ENCODE measurements around the gene RNF223. TPM values are rescaled to one million over a fixed set of nuclear protein-coding genes. Genes with fewer than 3 reads are reported as not detected.

Gene RNF223
- total RNA-seq, 5 donors from 2014 or later (not counting 1 experiment from before 2014, with no cell fraction given): not detected

- Mint-ChIP-seq H3K4me1 (peaks cover 0 to 8% (median 8%) of the 10 kb centered on the region in 3 donors), H3K4me3 (no peak overlapping the region), H3K27ac (no peak overlapping the region), H3K9me3 (no peaks in the 10 kb centered on the region), H3K36me3 (no peaks in the 10 kb centered on the region), H3K27me3 (peaks cover 2 to 25% of the 10 kb centered on the region in 2 donors)
- ATAC-seq (replicated peaks in 1 of 4): no peak
- Histone ChIP-seq H3K4me1 (ENCODE audit: control insufficient read depth in 1 of 2, extremely low read depth in 1 of 2, insufficient read depth in 2 of 2, low read length in 2 of 2) (peaks cover 2 to 15% of the 10 kb centered on the region in 2 experiments), H3K27ac (ENCODE audit: low read length) (no peak overlapping the region), H3K9me3 (no peaks in the 10 kb centered on the region), H3K4me3 (ENCODE audit: control insufficient read depth in 1 of 2, extremely low read depth in 1 of 2, low read length in 1 of 2) (no peak overlapping the region), H3K36me3 (ENCODE audit: control insufficient read depth in 2 of 2, extremely low read depth in 1 of 2, insufficient read depth in 1 of 2, low read length in 1 of 2) (no peaks in the 10 kb centered on the region), H3K27me3 (replicated peaks in 1 of 2; ENCODE audit: control insufficient read depth in 2 of 2, extremely low read depth in 1 of 2, insufficient read depth in 2 of 2, low read length in 1 of 2) (peaks cover 0 to 44% of the 10 kb centered on the region in 2 experiments)
- DNase-seq: no peak
- ChIA-PET POLR2A (no interaction called here), CTCF (interaction anchor here in 1 of 2 donors (0.5 kb wide), 1 partner anchor 469 kb away, joined by 5 read pairs; no protein-coding TSS in a partner anchor)
- 87% methylated on average over 40 of the region's 50 CpGs for WGBS (ENCODE audit: insufficient coverage)
These were observed 18.0 kb downstream of the RNF223 start for GRCh38 chr1:1055841-1056736.

GRCh38 chr1:1054971-1055370 lies 19.1 kb downstream of the RNF223 start:
- Mint-ChIP-seq H3K9me3 (no peaks in the 10 kb centered on the region), H3K4me1 (peaks cover 0 to 5% (median 4%) of the 10 kb centered on the region in 3 donors), H3K36me3 (no peaks in the 10 kb centered on the region), H3K27ac (no peak overlapping the region), H3K27me3 (peaks cover 0 to 16% of the 10 kb centered on the region in 2 donors), H3K4me3 (no peak overlapping the region)
- Histone ChIP-seq H3K4me1 (ENCODE audit: control insufficient read depth in 1 of 2, extremely low read depth in 1 of 2, insufficient read depth in 2 of 2, low read length in 2 of 2) (peaks cover 2 to 10% of the 10 kb centered on the region in 2 experiments), H3K27me3 (replicated peaks in 1 of 2; ENCODE audit: control insufficient read depth in 2 of 2, extremely low read depth in 1 of 2, insufficient read depth in 2 of 2, low read length in 1 of 2) (peaks cover 0 to 33% of the 10 kb centered on the region in 2 experiments), H3K36me3 (ENCODE audit: control insufficient read depth in 2 of 2, extremely low read depth in 1 of 2, insufficient read depth in 1 of 2, low read length in 1 of 2) (no peaks in the 10 kb centered on the region), H3K9me3 (no peaks in the 10 kb centered on the region), H3K4me3 (ENCODE audit: control insufficient read depth in 1 of 2, extremely low read depth in 1 of 2, low read length in 1 of 2) (no peak overlapping the region), H3K27ac (ENCODE audit: low read length) (no peak overlapping the region)
- 90% methylated on average over 20 of the region's 23 CpGs for WGBS (ENCODE audit: insufficient coverage)
- no peak for ATAC-seq (replicated peaks in 1 of 4)
- POLR2A ChIA-PET: no interaction called here
- CTCF ChIA-PET: no interaction called here
- no peak for DNase-seq

- WGBS (ENCODE audit: insufficient coverage): 88% methylated on average over 13 of the region's 18 CpGs
- H3K9me3 Mint-ChIP-seq: no peaks in the 10 kb centered on the region
- H3K9me3 ChIP-seq: no peaks in the 10 kb centered on the region
- H3K4me1 ChIP-seq (ENCODE audit: control insufficient read depth in 1 of 2, extremely low read depth in 1 of 2, insufficient read depth in 2 of 2, low read length in 2 of 2): peaks cover 0 to 6% of the 10 kb centered on the region in 2 experiments
- H3K4me1 Mint-ChIP-seq: peaks cover 0 to 5% (median 4%) of the 10 kb centered on the region in 3 donors
- H3K36me3 ChIP-seq (ENCODE audit: control insufficient read depth in 2 of 2, extremely low read depth in 1 of 2, insufficient read depth in 1 of 2, low read length in 1 of 2): no peaks in the 10 kb centered on the region
- H3K27me3 ChIP-seq (replicated peaks in 1 of 2; ENCODE audit: control insufficient read depth in 2 of 2, extremely low read depth in 1 of 2, insufficient read depth in 2 of 2, low read length in 1 of 2): peaks cover 0 to 29% of the 10 kb centered on the region in 2 experiments
- no peak overlapping the region for H3K4me3 Mint-ChIP-seq
- no peak overlapping the region for H3K27ac Mint-ChIP-seq
- H3K36me3 Mint-ChIP-seq: no peaks in the 10 kb centered on the region
- H3K4me3 ChIP-seq (ENCODE audit: control insufficient read depth in 1 of 2, extremely low read depth in 1 of 2, low read length in 1 of 2): no peak overlapping the region
- ChIA-PET POLR2A (no interaction called here), CTCF (no interaction called here)
- H3K27me3 Mint-ChIP-seq: peaks cover 0 to 14% of the 10 kb centered on the region in 2 donors
- no peak for ATAC-seq (replicated peaks in 1 of 4)
- DNase-seq: no peak
- H3K27ac ChIP-seq (ENCODE audit: low read length): no peak overlapping the region
These were observed 19.9 kb downstream of the RNF223 start for GRCh38 chr1:1054099-1054700.

GRCh38 chr1:1053682-1054081 lies 20.4 kb downstream of the RNF223 start:
- no peak for ATAC-seq (replicated peaks in 1 of 4)

GRCh38 chr1:1053022-1053421 lies 21.1 kb downstream of the RNF223 start:
- ChIA-PET POLR2A (no interaction called here), CTCF (no interaction called here)
- H3K36me3 ChIP-seq (ENCODE audit: control insufficient read depth in 2 of 2, extremely low read depth in 1 of 2, insufficient read depth in 1 of 2, low read length in 1 of 2): no peaks in the 10 kb centered on the region
- no peak overlapping the region for H3K4me3 ChIP-seq (ENCODE audit: control insufficient read depth in 1 of 2, extremely low read depth in 1 of 2, low read length in 1 of 2)
- peaks cover 0 to 18% of the 10 kb centered on the region in 2 experiments for H3K27me3 ChIP-seq (replicated peaks in 1 of 2; ENCODE audit: control insufficient read depth in 2 of 2, extremely low read depth in 1 of 2, insufficient read depth in 2 of 2, low read length in 1 of 2)
- Mint-ChIP-seq H3K36me3 (no peaks in the 10 kb centered on the region), H3K9me3 (no peaks in the 10 kb centered on the region), H3K27ac (no peak overlapping the region), H3K27me3 (peaks cover 0 to 6% of the 10 kb centered on the region in 2 donors), H3K4me1 (no peaks in the 10 kb centered on the region), H3K4me3 (no peak overlapping the region)
- no peak for ATAC-seq (replicated peaks in 1 of 4)
- H3K27ac ChIP-seq (ENCODE audit: low read length): no peak overlapping the region
- no peak for DNase-seq
- no peaks in the 10 kb centered on the region for H3K9me3 ChIP-seq
- H3K4me1 ChIP-seq (ENCODE audit: control insufficient read depth in 1 of 2, extremely low read depth in 1 of 2, insufficient read depth in 2 of 2, low read length in 2 of 2): no peaks in the 10 kb centered on the region
- 67% methylated on average over 10 of the region's 15 CpGs for WGBS (ENCODE audit: insufficient coverage)

More at GRCh38 chr1:1053682-1054081, 20.4 kb downstream of the RNF223 start:
- Mint-ChIP-seq H3K4me1 (peaks cover 0 to 2% (median under 1%) of the 10 kb centered on the region in 3 donors), H3K36me3 (no peaks in the 10 kb centered on the region), H3K4me3 (no peak overlapping the region), H3K27me3 (peaks cover 0 to 11% of the 10 kb centered on the region in 2 donors), H3K9me3 (no peaks in the 10 kb centered on the region), H3K27ac (no peak overlapping the region)
- H3K9me3 ChIP-seq: no peaks in the 10 kb centered on the region
- 95% methylated on average over 18 of the region's 18 CpGs for WGBS (ENCODE audit: insufficient coverage)
- CTCF ChIA-PET: no interaction called here
- H3K4me1 ChIP-seq (ENCODE audit: control insufficient read depth in 1 of 2, extremely low read depth in 1 of 2, insufficient read depth in 2 of 2, low read length in 2 of 2): peaks cover 0 to under 1% of the 10 kb centered on the region in 2 experiments
- H3K27me3 ChIP-seq (replicated peaks in 1 of 2; ENCODE audit: control insufficient read depth in 2 of 2, extremely low read depth in 1 of 2, insufficient read depth in 2 of 2, low read length in 1 of 2): peaks cover 0 to 25% of the 10 kb centered on the region in 2 experiments
- POLR2A ChIA-PET: no interaction called here
- H3K27ac ChIP-seq (ENCODE audit: low read length): no peak overlapping the region
- no peaks in the 10 kb centered on the region for H3K36me3 ChIP-seq (ENCODE audit: control insufficient read depth in 2 of 2, extremely low read depth in 1 of 2, insufficient read depth in 1 of 2, low read length in 1 of 2)
- no peak for DNase-seq
- H3K4me3 ChIP-seq (ENCODE audit: control insufficient read depth in 1 of 2, extremely low read depth in 1 of 2, low read length in 1 of 2): no peak overlapping the region

- H3K27me3 Mint-ChIP-seq: no peaks in the 10 kb centered on the region
- CTCF ChIA-PET: no interaction called here
- no peaks in the 10 kb centered on the region for H3K36me3 ChIP-seq (ENCODE audit: control insufficient read depth in 2 of 2, extremely low read depth in 1 of 2, insufficient read depth in 1 of 2, low read length in 1 of 2)
- H3K27ac ChIP-seq (ENCODE audit: low read length): no peak overlapping the region
- H3K4me1 Mint-ChIP-seq: no peaks in the 10 kb centered on the region
- ATAC-seq (replicated peaks in 1 of 4): no peak
- H3K9me3 Mint-ChIP-seq: no peaks in the 10 kb centered on the region
- H3K4me3 ChIP-seq (ENCODE audit: control insufficient read depth in 1 of 2, extremely low read depth in 1 of 2, low read length in 1 of 2): no peak overlapping the region
- peaks cover 0 to 12% of the 10 kb centered on the region in 2 experiments for H3K27me3 ChIP-seq (replicated peaks in 1 of 2; ENCODE audit: control insufficient read depth in 2 of 2, extremely low read depth in 1 of 2, insufficient read depth in 2 of 2, low read length in 1 of 2)
- no peaks in the 10 kb centered on the region for H3K4me1 ChIP-seq (ENCODE audit: control insufficient read depth in 1 of 2, extremely low read depth in 1 of 2, insufficient read depth in 2 of 2, low read length in 2 of 2)
- H3K4me3 Mint-ChIP-seq: no peak overlapping the region
- H3K9me3 ChIP-seq: no peaks in the 10 kb centered on the region
- POLR2A ChIA-PET: no interaction called here
- no peak overlapping the region for H3K27ac Mint-ChIP-seq
- DNase-seq: no peak
- 90% methylated on average over 24 of the region's 29 CpGs for WGBS (ENCODE audit: insufficient coverage)
- no peaks in the 10 kb centered on the region for H3K36me3 Mint-ChIP-seq
These were observed 21.9 kb downstream of the RNF223 start for GRCh38 chr1:1052003-1052840.

All from T-cell (primary cell).